ENCODE data around the gene PLEKHM1.

DNA sequence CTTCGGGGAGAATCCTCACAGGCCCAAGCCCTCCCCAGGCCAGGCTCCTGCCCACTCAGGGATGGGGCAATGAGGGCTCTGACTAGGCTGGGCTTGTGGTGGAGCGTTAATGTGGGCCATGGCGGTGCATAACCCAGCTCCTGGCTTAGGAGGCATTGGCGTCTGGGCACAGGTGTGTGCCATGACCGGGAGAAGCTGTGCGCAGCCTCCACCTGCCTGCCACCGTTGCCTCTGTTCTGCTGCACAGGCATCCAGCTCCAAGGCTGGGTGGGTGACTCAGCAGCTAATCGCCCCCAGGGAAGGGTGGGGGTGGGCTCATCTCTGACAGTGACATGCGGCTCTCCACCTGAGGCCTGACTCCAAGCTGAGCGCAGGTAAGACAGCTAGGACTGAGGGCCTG, 54.4 kb downstream of the PLEKHM1 start:
- TF ChIP-seq, protein P1, sequence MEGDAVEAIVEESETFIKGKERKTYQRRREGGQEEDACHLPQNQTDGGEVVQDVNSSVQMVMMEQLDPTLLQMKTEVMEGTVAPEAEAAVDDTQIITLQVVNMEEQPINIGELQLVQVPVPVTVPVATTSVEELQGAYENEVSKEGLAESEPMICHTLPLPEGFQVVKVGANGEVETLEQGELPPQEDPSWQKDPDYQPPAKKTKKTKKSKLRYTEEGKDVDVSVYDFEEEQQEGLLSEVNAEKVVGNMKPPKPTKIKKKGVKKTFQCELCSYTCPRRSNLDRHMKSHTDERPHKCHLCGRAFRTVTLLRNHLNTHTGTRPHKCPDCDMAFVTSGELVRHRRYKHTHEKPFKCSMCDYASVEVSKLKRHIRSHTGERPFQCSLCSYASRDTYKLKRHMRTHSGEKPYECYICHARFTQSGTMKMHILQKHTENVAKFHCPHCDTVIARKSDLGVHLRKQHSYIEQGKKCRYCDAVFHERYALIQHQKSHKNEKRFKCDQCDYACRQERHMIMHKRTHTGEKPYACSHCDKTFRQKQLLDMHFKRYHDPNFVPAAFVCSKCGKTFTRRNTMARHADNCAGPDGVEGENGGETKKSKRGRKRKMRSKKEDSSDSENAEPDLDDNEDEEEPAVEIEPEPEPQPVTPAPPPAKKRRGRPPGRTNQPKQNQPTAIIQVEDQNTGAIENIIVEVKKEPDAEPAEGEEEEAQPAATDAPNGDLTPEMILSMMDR (conservative IDR thresholded peaks at IDR 0.05; ENCODE audit: low read depth, low read length): no peak
- TF ChIP-seq CEBPB (IDR thresholded peaks at IDR 0.05; ENCODE audit: low read depth, low read length) (no peak), RAD21 (IDR thresholded peaks at IDR 0.05; ENCODE audit: low read length) (no peak), POLR2A (IDR thresholded peaks at IDR 0.05; ENCODE audit: low read depth, low read length) (no peak), RCOR1 (IDR thresholded peaks at IDR 0.05; ENCODE audit: insufficient replicate concordance, low read length) (no peak), MAZ (IDR thresholded peaks at IDR 0.05; ENCODE audit: borderline replicate concordance, low read depth, low read length) (no peak)
- TF ChIP-seq, protein P2, sequence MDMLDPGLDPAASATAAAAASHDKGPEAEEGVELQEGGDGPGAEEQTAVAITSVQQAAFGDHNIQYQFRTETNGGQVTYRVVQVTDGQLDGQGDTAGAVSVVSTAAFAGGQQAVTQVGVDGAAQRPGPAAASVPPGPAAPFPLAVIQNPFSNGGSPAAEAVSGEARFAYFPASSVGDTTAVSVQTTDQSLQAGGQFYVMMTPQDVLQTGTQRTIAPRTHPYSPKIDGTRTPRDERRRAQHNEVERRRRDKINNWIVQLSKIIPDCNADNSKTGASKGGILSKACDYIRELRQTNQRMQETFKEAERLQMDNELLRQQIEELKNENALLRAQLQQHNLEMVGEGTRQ (IDR thresholded peaks at IDR 0.05; ENCODE audit: low read depth, low read length): no peak
